OCI-LY1 (cell line): ENCODE measurements around the gene ERI2.
A peak's percentile ranks its signal among the peaks of the same experiment; 100 is the strongest.

ENCODE experiments used
- H2AFZ ChIP-seq: fragments of 200-600 bp; sonication (generic), shearing (Covaris generic); 2 replicates; pipeline ENCODE4 v1.6.0; 2014; ENCODE audit warnings: antibody characterized with exemption, mild to moderate bottlenecking, low read length
- H3F3A ChIP-seq: fragments of 200-600 bp; sonication (generic), shearing (Covaris generic); 2 replicates; pipeline ENCODE4 v1.6.0; 2014; ENCODE audit warnings: mild to moderate bottlenecking, antibody characterized with exemption, low read length, moderate library complexity; ENCODE audit not compliant: insufficient read depth
- H3K27ac ChIP-seq: fragments of 200-600 bp; sonication (generic); 2 replicates; pipeline ENCODE4 v1.5.1; 2014; ENCODE audit warnings: low read length, mixed run types, mild to moderate bottlenecking, low read depth; ENCODE audit not compliant: poor library complexity, severe bottlenecking
- H3K27me3 ChIP-seq: fragments of 200-600 bp; sonication (generic); 2 replicates; pipeline ENCODE4 v1.6.0; 2014; ENCODE audit warnings: antibody characterized with exemption, mild to moderate bottlenecking, low read length, moderate library complexity; ENCODE audit not compliant: insufficient read depth
- H3K36me3 ChIP-seq: fragments of 200-600 bp; sonication (generic); 2 replicates; pipeline ENCODE4 v1.6.1; 2014; ENCODE audit warnings: mild to moderate bottlenecking, antibody characterized with exemption, low read length, moderate library complexity, mixed read lengths; ENCODE audit not compliant: insufficient read depth
- H3K4me1 ChIP-seq: fragments of 200-600 bp; sonication (generic); 2 replicates; pipeline ENCODE4 v1.5.1; 2014; ENCODE audit warnings: mild to moderate bottlenecking, low read length, moderate library complexity; ENCODE audit not compliant: insufficient read depth, severe bottlenecking
- H3K4me2 ChIP-seq: fragments of 200-600 bp; sonication (generic), shearing (Covaris generic); 2 replicates; pipeline ENCODE4 v1.6.1; 2014; ENCODE audit warnings: low read length
- H3K4me3 ChIP-seq: fragments of 200-600 bp; sonication (generic); 2 replicates; pipeline ENCODE4 v1.5.1; 2014; ENCODE audit warnings: low read length, low read depth, mild to moderate bottlenecking, mixed read lengths; ENCODE audit not compliant: poor library complexity, severe bottlenecking
- H3K79me2 ChIP-seq: fragments of 200-600 bp; shearing (Covaris generic); 2 replicates; pipeline ENCODE4 v1.6.1; 2016; ENCODE audit warnings: mixed run types, low read length, mixed read lengths; ENCODE audit not compliant: insufficient read depth
- H3K9ac ChIP-seq: fragments of 200-600 bp; sonication (generic), shearing (Covaris generic); 2 replicates; pipeline ENCODE4 v1.6.1; 2014; ENCODE audit warnings: mild to moderate bottlenecking, low read length, mixed read lengths
- H3K9me2 ChIP-seq: fragments of 200-600 bp; sonication (generic), shearing (Covaris generic); 2 replicates; pipeline ENCODE4 v1.6.1; 2014; ENCODE audit warnings: low read depth, mild to moderate bottlenecking, low read length, mixed read lengths
- H3K9me3 ChIP-seq: fragments of 200-600 bp; shearing (Covaris generic); 2 replicates; pipeline ENCODE4 v1.6.1; 2014; ENCODE audit warnings: low read length, mixed read lengths
- H4K20me1 ChIP-seq: fragments of 200-600 bp; sonication (generic), shearing (Covaris generic); 2 replicates; pipeline ENCODE4 v1.6.0; 2016; ENCODE audit warnings: mild to moderate bottlenecking, low read length; ENCODE audit not compliant: insufficient read depth
- CTCF ChIP-seq: fragments of 200-600 bp; sonication (generic), shearing (Covaris generic); IDR thresholded peaks from 2 replicates; pipeline ENCODE4 v1.5.1; 2017; ENCODE audit warnings: mild to moderate bottlenecking, antibody characterized with exemption, low read length, moderate library complexity, mixed read lengths
- EZH2 ChIP-seq: fragments of 200-600 bp; sonication (generic), shearing (Covaris generic); IDR thresholded peaks from 2 replicates; pipeline ENCODE4 v1.8.0; 2017; ENCODE audit warnings: borderline replicate concordance, mixed run types, mild to moderate bottlenecking, antibody characterized with exemption, low read length, moderate library complexity, mixed read lengths

ERI2 gene

GRCh38 chr16:20782470-20782869, 23.8 kb downstream of the ERI2 start:
- Histone ChIP-seq H3K9ac (no peak overlapping the region), H3K9me2 (no peaks in the 10 kb centered on the region), H3K27ac (no peak overlapping the region), H3K9me3 (no peaks in the 10 kb centered on the region), H3K79me2 (no peaks in the 10 kb centered on the region), H3K4me1 (no peaks in the 10 kb centered on the region), H3K36me3 (no peaks in the 10 kb centered on the region), H3K4me3 (no peak overlapping the region), H3K4me2 (no peak overlapping the region), H4K20me1 (no peaks in the 10 kb centered on the region), H3K27me3 (peaks cover 7% of the 10 kb centered on the region; the same call in 1 of the 2 replicates), H2AFZ (no peak overlapping the region), H3F3A (no peaks in the 10 kb centered on the region)
- TF ChIP-seq CTCF (no peak), EZH2 (no peak)

GRCh38 chr16:20781697-20782096, 24.6 kb downstream of the ERI2 start:
- TF ChIP-seq EZH2 (no peak), CTCF (no peak)

GRCh38 chr16:20774703-20775362, 31.4 kb downstream of the ERI2 start:
- Histone ChIP-seq H3K9ac (no peak overlapping the region), H4K20me1 (no peaks in the 10 kb centered on the region), H3K9me2 (no peaks in the 10 kb centered on the region), H3K4me2 (no peak overlapping the region), H2AFZ (no peak overlapping the region), H3K9me3 (no peaks in the 10 kb centered on the region), H3K4me1 (no peaks in the 10 kb centered on the region), H3F3A (no peaks in the 10 kb centered on the region), H3K27me3 (no peaks in the 10 kb centered on the region), H3K27ac (no peak overlapping the region), H3K79me2 (no peaks in the 10 kb centered on the region), H3K36me3 (no peaks in the 10 kb centered on the region), H3K4me3 (no peak overlapping the region)
- TF ChIP-seq CTCF (peak; percentile 88), EZH2 (no peak)

More at GRCh38 chr16:20781697-20782096, 24.6 kb downstream of the ERI2 start:
- Histone ChIP-seq H3K9ac (no peak overlapping the region), H2AFZ (no peak overlapping the region), H3F3A (no peaks in the 10 kb centered on the region), H3K27me3 (peaks cover 7% of the 10 kb centered on the region; the same call in 1 of the 2 replicates), H4K20me1 (no peaks in the 10 kb centered on the region), H3K4me1 (no peaks in the 10 kb centered on the region), H3K4me3 (no peak overlapping the region), H3K4me2 (no peak overlapping the region), H3K27ac (no peak overlapping the region), H3K36me3 (no peaks in the 10 kb centered on the region), H3K9me2 (no peaks in the 10 kb centered on the region), H3K79me2 (no peaks in the 10 kb centered on the region), H3K9me3 (no peaks in the 10 kb centered on the region)
